Hematopoietic multipotent progenitor cell treated with erythropoietin and hydrocortisone succinate and interleukin-3 and kit ligand, for 17 days (in vitro differentiated cells): ENCODE data around the gene PALLD.
"Not testable (repeated sequence)": the region's sequence is repeated elsewhere in the genome, so short reads cannot be mapped to it uniquely, and the experiment has no call there.

Source experiments
- DNase-seq: peaks from one replicate; pipeline ENCODE4 v3.0.0-alpha.2; 2015; ENCODE audit warnings: low spot score

Gene PALLD

DNA sequence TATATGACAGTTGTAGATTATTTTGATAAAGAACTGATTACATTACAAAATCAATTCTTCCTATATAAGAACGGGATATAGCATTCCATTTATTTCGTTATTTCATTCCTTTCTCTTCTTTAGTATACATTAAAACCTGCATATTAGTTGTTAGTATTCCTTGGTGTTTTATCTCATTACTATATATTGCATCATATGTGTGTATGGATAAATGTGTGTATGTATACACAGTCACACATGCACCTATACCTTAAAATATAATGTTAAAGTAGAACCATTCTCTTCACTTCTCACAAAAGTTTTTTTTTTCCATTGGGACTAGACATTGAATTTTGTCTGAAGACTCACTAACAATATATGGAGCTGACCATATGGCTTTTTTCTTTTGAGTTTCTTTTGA is 5.3 kb upstream of the PALLD start:
- DNase-seq: no peak

DNA sequence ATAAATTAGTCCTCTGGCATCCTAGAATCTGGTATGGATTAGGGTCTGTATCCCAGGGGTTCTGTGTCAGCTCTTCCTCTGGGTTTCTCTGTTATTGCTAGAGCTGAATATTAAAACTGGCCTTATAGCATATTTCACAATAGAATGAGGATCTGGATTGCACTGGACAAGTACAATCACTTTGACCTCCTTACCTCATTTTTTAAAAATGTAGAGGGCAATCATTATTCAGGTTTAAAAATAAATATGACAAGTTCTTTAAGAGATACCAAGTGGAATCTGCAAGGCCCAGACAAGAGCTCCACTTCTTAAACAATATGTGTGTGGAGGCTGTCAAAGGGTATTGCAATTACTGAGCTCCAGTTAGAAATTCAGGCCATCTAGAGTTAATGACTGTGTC is 1.4 kb downstream of the PALLD start:
- DNase-seq: no peak

DNA sequence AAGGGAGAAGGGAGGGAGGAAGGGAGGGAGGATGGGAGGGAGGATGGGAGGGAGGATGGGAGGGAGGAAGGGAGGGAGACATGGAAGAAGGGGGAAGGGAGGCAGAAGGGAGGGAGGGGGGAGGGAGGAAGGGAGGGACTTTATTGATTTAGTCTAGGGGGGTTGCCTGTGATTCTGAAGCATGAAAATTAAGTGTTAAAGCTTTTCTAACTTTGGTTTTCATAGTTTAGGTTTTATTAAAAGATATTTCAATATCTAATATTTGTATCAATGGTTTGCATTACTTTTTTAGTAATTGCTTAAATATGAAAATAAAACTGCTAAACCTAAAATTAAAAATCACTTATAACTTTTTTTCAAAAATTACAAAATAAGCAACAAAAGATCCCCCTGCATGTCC is 2.4 kb downstream of the PALLD start:
- no peak for DNase-seq

DNA sequence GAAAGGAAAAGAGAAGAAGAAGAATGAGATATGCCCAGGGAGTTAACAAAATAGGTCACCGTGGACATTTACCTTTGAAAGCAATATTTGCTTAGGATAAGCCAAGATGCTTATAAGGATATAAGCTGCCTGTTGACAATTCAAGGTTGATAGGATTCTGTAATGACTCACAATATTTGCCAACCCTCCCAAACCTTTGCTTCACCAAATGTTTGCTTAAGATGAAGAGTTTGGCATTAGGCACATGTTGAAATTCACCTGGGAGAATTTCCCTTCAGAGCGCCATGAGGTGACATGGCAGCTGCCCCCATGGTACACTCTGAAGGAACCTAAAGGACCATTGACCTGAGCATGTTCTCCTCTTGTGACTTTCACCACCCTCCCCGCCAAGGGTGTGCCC is 4.6 kb downstream of the PALLD start:
- no peak for DNase-seq

DNA sequence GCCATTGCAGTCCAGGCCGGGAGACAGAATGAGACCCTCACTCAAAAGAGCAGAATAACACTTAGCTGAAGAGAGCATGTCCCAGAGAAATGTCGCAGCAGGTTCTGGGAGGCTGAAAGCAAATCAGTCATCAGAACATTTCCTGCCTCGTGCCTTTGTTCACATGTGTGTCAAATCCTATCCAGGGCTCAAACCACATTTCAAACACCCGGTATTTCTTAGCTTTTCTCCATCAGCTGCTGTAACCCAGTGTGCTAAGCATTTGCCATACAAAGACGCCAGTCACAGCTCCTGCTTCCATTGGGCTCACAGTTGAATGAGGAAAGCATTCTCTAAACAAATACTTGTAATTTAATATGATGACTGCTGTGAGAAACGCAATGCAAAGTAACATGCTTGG is 6.0 kb downstream of the PALLD start:
- DNase-seq: no peak

DNA sequence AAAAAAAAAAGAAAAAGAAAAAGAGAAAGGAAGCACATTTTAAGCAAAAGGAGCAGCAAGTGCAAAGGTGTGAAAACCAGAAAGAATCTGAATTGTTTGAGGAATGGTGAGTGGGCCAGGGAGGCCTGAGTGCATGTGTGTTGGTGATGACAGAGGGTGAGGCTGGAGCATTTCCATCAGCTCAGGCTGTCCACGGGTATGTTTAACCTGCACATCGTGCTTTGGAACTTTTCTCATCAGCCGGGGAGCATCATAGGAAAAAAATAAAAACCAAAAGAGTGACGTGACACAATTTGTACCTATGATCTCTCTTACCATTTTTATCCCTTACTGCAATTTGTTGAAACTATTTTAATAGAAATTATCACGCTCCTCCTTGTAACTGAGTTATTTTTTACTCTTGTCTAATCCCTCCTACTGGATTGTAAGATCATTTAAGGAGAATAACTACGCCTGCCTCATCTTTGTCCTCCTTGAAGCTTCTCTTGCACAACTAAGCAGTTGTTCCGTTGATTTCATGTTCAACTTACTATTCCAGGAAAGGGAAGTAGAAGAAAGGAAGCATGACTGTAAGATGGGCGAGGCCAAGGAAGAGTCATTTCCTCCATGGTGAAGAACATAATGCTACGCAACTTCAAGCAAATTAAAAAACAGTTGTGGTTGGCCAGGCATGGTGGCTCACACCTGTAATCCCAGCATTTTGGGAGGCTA is 7.0 kb downstream of the PALLD start:
- DNase-seq: no peak

DNA sequence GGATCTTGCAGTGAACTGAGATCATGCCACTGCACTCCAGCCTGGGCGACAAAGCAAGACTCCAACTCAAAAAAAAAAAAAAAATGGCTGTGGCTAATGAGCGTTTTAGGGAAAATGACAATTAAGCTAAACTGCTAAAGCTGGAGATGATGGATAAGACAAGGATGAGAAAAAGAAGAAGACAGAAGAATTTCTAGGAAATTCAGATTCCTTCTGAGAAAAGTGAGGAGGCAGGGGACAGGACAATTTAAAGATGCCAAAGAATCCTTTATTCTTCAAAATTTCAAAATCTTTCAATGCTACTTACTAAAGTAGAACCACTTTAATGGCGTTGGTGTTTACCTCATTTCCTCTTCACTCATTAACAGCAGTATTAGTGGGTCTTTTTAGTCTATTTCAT is 7.7 kb downstream of the PALLD start:
- no peak for DNase-seq

DNA sequence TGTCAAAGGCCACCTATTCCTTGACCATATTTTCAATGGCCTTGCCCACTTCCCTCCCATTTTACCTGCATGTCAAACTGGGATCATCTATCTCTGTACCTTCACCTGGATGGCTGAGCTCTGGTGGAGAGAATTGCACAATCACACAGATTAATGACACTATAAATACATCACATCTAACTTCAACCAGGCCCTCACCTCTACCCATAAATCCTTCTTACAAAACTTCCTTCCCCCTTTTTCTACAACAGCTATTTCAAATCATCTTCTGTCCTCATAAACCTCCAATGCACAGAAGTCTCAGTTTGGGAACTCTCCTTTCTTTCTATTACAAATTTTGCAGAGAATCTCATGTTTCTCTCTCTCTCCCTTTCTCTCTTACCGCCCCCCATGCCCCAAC is 9.2 kb downstream of the PALLD start:
- no peak for DNase-seq

DNA sequence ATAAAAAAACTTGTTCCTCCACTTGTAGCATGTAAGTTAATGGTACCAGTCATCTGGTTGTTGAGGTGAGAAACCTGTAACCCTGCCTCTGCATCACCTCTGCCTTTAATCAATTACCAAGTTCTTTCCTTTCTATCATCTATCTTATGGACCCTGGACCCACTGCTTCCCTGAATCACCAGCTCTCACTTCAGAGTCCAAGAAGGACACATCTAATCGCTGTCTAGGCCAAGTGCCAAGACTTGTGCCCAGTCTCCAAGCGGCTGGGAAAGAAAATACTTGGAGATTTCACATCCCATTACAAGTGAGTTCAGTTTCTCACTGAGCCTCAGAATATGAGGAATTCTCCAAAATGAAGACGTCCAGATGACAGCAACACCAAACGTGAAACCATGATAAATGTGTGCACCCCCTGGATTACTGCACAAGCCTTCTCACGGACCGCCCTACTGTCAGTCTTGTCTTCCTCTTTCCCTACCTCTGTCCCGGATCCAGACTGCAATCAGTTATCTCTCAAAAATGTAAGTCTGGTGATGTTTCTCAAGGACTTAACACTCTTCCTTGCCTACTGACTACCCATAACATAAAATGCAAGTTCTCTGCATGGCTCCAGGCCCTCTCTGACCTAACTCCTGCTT is 10.4 kb downstream of the PALLD start:
- DNase-seq: no peak

DNA sequence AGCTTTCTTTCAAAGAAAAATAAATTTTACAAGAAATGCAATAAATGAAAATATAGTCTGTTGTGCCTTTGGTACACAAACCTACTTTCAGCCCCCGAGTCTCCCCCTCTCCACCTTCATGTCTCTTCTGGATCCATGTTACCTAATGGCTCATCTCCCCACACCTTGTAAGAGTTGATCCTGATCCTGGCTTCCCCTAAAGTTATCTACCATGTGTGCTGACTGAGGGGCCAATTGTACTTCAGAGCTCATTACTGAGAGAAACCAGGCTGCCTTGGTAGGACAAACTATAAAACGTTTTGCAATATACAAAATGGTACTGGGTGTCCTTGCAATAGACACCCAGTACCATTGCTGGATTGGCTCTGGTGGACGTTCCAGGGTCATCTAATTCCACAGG is 11.8 kb downstream of the PALLD start:
- no peak for DNase-seq

DNA sequence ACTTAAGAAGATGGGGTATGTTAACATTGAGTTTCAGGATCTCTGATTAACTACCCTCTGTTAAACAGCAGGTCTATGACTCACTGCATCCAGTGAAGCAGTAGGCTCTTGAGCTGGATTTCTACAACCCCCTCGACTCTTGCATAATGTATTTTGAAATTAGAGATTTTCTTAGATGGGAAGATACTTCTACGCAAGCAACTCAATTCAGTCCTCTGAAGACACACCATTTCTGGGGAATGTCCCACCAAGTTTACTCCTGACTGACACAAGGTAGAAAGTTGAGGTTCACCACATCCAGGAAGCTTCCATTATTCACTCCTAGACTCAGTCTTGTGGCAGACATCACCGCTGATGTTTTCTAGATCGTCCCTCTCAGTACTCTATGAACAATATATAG is 12.9 kb downstream of the PALLD start:
- no peak for DNase-seq

DNA sequence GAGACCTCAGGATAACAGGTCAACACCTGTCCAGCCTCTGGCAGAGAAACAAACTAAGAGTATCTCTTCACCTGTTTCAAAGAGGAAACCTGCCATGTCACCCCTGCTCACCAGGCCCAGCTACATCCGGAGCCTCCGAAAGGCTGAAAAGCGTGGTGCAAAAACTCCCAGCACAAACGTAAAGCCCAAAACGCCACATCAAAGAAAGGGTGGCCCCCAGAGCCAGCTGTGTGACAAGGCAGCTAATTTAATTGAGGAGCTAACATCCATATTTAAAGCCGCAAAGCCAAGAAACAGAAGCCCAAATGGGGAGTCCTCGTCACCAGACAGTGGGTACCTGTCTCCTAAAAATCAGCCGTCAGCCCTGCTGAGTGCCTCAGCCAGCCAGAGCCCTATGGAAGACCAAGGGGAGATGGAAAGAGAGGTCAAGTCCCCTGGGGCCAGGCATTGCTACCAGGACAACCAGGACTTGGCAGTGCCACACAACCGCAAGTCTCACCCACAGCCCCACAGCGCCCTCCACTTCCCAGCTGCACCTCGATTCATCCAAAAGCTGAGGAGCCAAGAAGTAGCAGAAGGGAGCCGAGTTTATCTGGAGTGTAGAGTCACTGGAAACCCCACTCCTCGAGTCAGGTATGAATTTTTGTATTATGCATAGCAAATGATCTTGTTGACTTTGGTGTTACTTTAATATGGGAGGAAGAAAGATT is 15.1 kb downstream of the PALLD start:
- DNase-seq: no peak

DNA sequence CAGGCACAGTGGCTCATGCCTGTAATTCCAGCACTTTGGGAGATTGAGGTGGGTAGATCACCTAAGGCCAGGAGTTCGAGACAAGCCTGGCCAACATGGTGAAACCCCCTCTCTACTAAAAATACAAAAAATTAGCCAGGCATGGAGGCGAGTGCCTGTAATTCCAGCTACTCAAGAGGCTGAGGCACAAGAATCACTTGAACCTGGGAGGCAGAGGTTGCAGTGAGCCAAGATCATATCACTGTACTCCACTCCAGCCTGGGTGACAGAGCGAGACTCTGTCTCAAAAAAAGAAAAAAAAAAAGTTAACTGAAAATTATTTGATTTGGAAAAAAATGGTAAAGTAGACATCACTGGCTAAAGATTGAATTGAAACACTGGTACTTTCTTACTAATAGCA is 17.0 kb downstream of the PALLD start:
- DNase-seq: not testable (repeated sequence)

DNA sequence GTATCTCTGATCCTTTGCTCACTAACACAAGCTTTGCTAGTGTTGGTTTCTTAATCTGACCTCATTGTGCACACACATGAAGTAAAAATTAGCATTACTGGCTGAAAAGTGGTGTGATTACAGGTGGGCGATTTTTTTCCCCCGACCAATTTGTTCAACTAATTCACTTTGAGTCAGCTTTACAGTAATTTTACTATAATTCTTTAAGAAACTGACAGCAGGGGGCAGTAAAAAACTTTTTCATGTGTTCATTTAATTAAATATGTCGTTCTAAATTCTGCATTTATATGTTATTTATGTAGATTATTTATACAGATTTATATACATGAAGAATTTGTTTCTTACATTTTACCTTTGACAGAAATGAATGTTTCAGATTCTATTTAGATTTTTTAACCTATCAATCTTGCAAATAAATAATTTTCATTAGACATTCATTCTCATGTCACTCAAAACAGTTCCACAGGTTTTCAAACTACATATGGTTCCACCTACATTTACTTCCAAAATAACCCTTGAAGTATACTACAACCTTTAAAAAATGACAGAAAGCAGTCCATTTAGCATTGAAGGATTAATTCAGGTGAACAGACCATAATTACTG is 17.5 kb downstream of the PALLD start:
- DNase-seq: peak; percentile 34

DNA sequence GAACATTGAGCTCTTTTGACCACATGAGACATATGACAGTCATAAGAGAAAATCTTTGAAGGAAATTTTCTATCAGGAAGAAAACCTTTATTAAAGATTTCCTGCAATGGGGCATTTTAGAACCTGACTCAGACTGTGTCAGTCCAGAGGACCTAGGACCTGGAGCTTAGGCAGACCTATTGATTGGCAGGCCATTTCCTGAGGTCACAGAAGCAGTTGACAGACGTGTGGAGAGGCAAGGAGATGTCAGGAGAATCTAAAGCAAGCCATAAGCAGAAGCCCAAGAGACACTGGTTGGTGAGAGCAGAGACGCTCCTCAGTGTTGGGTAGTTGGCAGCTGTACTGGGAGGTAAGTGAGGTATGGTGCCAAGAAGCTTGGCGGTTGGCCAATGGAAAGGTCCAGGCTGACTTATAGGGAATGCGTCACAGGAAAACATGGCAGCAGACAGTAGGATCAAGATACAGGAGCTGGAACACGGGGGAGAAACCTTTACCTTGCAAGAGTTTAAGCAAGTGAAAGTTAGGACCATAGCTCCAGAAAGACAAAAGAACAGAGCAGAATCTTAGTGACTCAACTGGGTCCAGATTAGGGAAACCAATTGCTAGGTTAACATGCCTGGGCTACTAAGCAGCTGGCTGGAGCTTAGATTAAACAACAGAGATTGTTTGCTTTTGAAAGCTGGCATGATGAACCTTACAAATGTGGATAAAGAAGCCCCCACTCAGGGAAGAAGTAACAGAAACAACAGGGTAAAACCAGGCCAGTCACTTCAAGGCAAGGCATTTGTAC is 18.6 kb downstream of the PALLD start:
- DNase-seq: no peak

DNA sequence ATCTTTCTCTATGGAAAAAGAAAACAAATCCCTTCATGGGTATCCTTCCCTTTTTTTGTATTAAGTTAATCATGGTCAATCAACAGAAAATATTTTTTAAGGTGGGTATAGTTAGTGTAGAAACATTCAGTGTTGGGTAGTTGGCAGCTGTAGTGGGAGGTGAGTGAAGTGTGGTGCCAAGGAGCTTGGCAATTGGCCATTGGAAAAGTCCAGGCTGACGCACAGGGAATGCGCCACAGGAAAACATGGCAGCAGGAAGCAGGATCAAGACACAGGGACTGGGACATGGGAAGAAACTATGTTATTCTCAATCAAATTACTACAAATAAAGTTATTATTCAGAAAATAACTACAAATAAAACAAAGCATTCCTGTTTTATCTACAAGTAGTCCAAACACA is 20.0 kb downstream of the PALLD start:
- no peak for DNase-seq

DNA sequence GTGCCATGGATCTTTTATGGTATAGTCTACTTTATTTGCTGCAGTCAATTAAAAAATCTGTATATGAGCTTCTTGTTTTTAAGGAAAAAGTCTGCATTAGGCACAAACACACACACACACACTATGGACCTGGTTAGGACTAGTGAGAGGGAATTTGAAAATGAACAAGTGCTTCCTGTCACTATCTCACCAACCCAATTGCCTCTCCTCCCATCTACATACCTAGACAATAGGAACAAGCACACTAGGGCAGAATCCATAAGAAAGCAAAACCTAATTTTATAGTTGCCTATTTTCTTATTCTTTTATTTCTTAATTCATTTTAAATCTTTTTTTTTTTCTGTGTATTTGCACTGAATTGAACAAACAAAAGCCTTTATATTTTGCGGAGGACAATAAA is 22.7 kb downstream of the PALLD start:
- DNase-seq: no peak

DNA sequence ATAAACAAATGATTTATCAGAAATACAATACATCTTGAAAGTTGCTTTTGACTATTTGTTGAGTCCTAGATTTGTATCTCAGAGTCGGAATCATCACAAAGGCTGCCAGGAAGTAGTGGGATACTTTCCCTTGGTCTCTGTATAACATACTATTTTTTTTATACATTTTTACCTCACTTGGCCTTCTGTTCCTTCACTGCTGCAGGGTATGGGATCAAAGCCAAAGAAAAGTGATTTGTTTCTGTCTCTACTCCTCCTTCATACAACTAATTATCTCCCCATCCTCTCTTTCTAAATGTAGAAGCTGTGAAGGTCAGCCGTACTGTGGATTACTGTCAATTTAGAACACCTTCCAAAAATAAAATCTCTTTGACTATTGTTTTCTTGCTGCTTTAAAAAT is 24.9 kb downstream of the PALLD start:
- DNase-seq: no peak

DNA sequence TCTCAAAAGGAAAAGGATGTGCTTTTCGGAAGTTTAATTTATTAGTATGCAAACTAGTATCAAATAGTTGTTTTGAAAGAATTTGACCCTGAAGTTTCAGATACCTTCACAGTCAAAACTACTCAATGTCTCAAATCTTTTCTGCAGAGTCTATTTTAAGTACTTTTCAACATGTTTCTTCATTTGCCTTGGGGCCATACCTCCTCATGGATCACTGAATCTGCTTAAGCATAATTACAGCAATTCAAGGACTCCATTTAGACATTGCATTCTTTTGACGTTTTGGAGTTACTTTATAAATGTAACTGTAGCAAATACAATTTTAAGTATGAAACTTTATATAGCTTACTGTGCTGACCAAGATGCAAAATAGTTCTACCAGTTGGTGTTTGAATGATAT is 25.5 kb downstream of the PALLD start:
- DNase-seq: no peak

DNA sequence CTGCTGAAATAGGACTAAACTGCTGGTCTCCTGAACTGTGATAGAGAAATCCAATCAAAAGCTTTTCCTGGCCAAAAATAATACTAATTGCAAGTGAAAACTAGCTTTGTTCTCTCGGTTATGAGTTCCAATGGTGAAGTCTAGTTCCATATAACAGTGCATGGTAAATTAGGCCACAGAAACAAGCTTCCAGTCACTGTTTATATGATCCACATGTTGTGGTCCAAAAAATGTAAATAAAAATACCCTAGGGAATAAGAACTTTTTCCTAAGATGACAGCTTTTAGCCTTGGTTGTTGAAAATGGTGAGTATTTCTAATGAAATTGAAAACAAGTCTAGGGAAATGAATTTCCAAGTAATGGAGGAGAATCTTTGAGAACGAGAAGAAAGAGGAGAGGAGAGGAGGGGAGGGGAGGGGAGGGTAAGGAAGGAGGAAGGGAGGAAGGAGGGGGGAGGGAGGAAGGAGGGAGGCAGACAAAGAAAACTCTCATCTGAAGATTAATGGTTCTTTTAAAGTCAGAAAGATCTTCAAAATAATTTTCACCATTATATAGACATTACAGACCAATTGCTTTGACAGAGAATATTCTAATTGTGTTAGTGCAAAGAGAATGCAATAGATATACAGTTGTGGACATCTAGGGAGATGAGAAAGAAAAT is 26.1 kb downstream of the PALLD start:
- DNase-seq: no peak

DNA sequence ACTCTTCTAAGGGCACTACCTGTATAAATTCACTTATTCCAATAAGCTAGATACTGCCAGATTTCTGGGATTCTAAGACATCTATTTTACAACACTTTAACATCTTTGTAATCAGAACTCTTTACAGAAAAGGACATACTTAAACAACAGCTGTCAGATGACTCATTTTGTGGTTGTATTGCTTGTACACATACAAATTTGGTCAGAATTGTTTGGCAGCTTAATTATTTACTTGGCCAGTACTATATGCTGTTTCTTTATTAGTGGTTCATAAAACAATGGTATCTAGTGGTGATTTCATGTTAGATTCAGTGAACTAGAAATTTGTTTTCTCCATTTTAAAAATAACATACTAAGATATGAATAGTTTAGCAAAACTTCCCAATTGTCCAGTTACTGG is 27.2 kb downstream of the PALLD start:
- no peak for DNase-seq

DNA sequence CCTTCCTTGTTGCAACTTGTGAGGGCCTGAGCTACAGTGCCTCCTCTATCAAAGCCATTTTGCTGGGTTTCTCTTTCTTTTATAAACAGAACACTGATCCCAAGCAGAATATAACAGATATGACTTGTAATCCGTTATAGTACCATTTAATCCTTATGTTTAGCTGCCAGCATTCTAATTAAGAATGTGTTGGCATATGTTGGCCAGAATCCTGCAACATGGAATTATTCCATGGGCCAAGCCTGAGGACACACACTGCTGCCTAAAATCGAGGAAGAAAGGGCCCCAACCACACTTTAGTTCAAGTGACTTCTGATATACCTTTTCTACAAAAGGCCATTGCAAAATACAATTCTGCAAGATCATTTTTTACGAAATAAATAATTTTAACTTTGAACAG is 28.0 kb downstream of the PALLD start:
- DNase-seq: no peak
